ENCODE data around the gene PAGE5.

PAGE5 gene

DNA sequence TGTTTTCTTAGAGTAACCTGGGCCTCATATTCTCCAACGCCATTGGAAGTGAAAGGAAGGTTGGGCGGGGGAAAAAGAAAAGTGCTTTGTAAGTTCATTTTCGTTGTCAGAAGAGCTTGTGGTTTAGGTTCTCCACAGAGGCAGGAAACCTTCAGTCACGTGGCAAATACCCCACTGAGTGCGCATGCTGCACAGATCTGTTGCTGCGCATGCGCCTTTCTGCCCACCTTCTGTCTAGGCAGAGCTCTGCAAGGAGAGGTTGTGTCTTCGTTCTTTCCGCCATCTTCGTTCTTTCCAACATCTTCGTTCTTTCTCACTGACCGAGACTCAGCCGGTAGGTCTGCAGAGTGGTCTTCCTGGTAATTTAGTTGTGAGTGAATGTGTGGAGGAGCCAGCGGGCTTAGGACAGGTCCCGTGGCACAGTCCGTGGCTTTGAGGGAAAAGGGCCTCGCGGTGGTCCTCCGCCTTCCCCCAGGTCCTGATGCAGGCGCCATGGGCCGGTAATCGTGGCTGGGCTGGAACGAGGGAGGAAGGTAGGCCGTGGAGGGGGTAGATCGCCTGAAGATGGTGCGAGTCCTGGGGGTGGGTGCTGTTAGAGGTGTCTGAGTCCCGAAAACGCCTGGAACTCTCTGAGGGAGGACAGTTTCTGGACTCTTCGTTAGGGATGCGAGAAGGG lies at the start of gene PAGE5:
PAGE5 (plus strand) TSS at position 228 of the 676 bp plus-strand sequence. CDS start 1,037 bp downstream, outside the sequence.
- DNase-seq (ENCODE audit: low read depth), result no peak

DNA sequence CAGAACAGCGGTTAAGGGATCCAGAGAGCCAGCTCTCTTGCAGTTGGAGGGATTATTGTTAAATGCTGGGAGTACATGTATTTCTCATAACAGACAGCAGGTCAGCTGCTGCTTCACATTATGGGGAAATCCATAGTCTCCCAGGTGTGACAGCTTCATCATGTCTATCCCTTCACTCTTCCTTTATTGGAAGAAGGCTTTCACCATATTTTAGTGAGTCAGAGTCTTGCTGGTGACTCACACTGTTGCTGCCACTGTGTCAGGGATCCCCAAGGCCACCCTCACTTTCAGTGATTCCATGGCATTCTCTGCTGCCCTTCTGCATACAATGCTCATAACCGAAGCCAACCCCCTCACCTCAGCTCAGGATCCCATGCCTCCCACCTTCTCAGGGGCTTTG lies 32.9 kb upstream of the PAGE5 start:
- DNase-seq (ENCODE audit: low read depth), result no peak

- DNase-seq (ENCODE audit: low read depth), result no peak
These were observed 23.5 kb upstream of the PAGE5 start for GRCh38 chrX:55196688-55197087.

DNA sequence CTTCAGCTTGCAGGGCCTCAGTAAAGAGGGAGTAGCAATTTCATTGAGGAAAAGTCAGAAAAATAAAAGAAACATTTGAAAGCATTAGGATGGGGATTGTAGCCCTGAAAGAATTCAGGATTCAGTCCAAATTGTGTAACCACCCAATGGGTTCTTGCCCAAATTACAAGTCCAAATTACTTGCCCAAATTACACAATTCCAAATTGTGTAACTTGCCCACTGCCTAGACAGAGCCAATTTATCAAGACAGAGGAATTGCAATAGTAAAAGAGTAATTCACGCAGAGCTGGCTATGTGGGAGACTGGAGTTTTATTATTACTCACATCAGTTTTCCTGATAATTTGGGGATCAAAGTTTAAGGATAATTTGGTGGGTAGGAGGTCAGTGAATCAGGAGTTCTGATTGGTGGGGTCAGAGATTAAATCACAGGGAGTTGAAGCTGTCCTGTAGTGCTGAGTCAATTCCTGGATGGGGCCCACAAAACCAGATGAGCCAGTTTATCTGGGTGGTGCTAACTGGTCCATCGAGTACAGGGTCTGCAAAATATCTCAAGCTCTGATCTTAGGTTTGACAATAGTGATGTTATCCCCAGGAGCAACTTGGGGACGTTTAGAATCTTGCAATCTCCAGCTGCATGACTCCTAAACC lies 18.1 kb upstream of the PAGE5 start:
- DNase-seq (ENCODE audit: low read depth), result no peak

DNA sequence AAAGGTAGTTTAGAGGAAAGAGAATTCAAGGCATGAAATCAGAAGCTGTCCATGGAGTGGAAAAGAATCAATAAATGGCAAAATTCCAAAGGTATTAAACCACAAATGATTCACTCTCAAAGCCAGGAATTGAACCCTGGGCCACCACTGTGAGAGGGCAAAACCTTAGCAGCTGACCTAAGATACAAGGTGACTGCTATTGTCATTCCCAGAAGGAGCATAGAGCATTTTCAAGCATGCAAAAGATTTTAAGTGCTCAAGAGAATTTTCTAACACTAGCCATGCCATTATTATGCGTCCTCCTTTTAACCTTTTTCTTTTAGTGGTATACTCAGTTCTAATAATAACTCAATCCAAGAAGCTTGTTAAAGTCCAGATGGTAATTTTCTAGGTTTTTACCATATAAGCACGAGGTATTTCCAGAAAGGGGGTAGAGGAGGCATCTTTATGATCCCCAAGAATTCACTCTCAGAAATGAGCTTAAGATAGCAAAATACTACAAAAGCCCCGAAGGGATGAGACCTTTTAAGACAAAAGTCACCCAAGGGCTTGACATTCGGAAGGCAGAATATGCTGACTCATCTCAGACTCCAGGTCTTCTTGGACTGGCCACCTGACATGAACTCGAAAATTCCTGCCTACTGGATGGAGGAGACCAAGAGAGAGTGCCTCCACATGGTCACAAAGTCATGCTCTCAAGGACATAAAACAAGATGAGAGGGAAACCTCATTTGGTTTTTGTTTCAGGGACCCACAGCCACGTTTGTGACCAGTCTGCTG lies 13.8 kb upstream of the PAGE5 start:
- DNase-seq (ENCODE audit: low read depth), result no peak

- no peak for DNase-seq (ENCODE audit: low read depth)
These were observed 9.0 kb upstream of the PAGE5 start for GRCh38 chrX:55210931-55211677.

GRCh38 chrX:55213381-55213780 lies 6.8 kb upstream of the PAGE5 start:
- DNase-seq (ENCODE audit: low read depth), result no peak

DNA sequence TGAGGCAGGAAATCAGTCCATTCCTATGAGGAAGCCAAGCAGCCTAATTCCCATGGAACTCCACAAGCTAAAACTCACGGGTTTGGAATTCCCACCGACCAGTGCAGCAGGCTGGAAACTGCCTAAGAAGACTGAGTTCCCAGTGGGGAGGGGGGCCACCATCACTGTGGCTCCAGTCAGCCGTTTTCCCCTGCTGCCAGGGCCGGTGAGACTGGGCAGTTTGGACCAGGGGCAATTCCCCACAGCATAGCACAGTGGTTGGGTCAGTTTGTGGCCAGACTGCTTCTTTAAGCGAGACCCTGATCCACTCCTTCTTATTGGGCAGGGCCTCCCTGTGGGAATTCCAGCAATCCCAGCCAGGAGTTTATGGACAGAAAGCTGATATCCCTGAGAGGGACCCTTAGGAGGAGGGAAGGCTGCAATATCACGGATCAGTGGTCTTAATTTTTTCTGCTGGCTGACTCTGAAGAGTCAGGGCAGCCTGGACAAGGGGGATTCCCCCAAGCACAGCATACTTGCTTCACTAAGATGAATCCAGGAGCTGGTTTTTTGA lies 20.7 kb downstream of the PAGE5 start:
- no peak for DNase-seq (ENCODE audit: low read depth)

DNA sequence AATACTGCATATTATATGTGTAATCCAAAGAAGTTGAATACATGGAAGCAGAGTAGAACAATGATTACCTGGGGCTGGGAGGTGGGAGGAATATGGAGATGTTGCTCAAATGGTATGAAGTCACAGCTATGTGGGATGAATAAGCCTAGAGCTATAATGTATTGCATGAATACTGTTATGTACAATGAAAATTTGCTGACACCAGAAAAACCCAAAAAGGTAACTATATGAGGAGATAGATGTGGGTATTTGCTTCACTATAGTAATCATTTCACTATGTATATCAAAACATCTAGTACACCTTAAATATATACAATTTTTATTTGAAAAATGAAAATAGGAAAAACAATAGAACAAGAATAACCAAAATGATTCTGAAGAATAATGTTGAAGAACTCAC lies 33.4 kb downstream of the PAGE5 start:
- no peak for DNase-seq (ENCODE audit: low read depth)

DNA sequence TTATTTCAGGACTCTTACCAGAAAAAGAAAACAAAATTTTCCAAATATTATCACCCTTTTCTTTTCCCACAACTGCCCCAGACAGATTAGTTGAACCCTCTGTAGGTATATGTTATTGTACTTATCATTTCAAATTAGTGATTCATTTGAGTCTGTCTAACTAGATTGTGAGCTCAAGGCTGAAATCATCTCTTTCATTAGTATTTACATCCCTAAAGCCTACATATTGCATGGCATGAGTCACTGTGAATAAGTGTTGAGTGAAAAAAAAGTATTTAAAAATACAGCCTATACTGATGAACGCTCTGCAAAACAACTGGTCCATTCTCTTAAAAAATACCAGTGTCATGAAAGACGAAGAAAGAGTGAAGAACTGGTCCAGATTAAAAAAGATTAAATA lies 40.7 kb downstream of the PAGE5 start:
- DNase-seq (ENCODE audit: low read depth), result no peak

GRCh38 chrX:55264816-55265215 lies 44.7 kb downstream of the PAGE5 start, which contains the start of gene PAGE3:
TSS of gene PAGE3 (minus strand) at chrX:55264916. CDS start at chrX:55263903, 1,013 bp downstream.
- no peak for DNase-seq (ENCODE audit: low read depth)

Data from HS-27A (cell line).